HEK293 (cell line): ENCODE measurements around the gene ACER3.

ENCODE experiments used
- CTCF ChIA-PET: fragments of 350-600 bp; formaldehyde crosslinking; extraction: SDS; loops from one replicate; lab custom pipeline; 2021; ENCODE audit warnings: antibody characterized with exemption; lab: Yijun Ruan, JAX
- POLR2A ChIA-PET: fragments of 300-600 bp; formaldehyde crosslinking; extraction: SDS; loops from one replicate; lab custom pipeline; 2020; ENCODE audit warnings: antibody characterized with exemption, inconsistent platforms; lab: Yijun Ruan, JAX
- H3K27ac ChIP-seq: fragments of 200-500 bp; sonication (Bioruptor generic); 2 replicates; pipeline ENCODE4 v1.5.1; 2014; ENCODE audit warnings: low read depth, low read length, control low read depth, inconsistent platforms; ENCODE audit errors: extremely low read depth
- H3K36me3 ChIP-seq, 2 experiments: fragments of 200-500 bp in 1 of 2; sonication (Bioruptor generic) in 1 of 2; 1 replicate in 1 of 2; 2 replicates in 1 of 2; pipeline ENCODE4 v1.5.1; 2014 to 2017; ENCODE audit warnings: inconsistent platforms in 2 of 2, low read length in 2 of 2; ENCODE audit not compliant: control insufficient read depth in 2 of 2, insufficient read depth in 1 of 2
- H3K4me1 ChIP-seq: fragments of 200-500 bp; sonication (Bioruptor generic); 2 replicates; pipeline ENCODE4 v1.5.1; 2014; ENCODE audit warnings: mild to moderate bottlenecking, low read length, inconsistent platforms; ENCODE audit not compliant: control insufficient read depth, insufficient read depth
- H3K4me3 ChIP-seq: 2 replicates; pipeline ENCODE4 v1.5.1; 2011; ENCODE audit warnings: low read depth, mild to moderate bottlenecking, control low read depth, low read length, moderate library complexity
- H3K9me3 ChIP-seq: fragments of 200-500 bp; sonication (Bioruptor generic); 2 replicates; pipeline ENCODE4 v1.5.1; 2014; ENCODE audit warnings: low read depth, low read length, inconsistent platforms; ENCODE audit not compliant: control insufficient read depth, insufficient read depth
- REPIN1 ChIP-seq: fragments of 450-650 bp; formaldehyde crosslinking; IDR thresholded peaks from 2 replicates; pipeline ENCODE4 v1.5.1; 2017; ENCODE audit warnings: missing biosample characterization, missing genetic modification characterization, low read depth
- YY2 ChIP-seq: fragments of 450-650 bp; formaldehyde crosslinking; IDR thresholded peaks from 2 replicates; pipeline ENCODE4 v1.5.1; 2016; ENCODE audit warnings: missing biosample characterization, missing genetic modification characterization
- ZBTB17 ChIP-seq: fragments of 450-650 bp; formaldehyde crosslinking; IDR thresholded peaks from 2 replicates; pipeline ENCODE4 v1.5.1; 2016; ENCODE audit warnings: missing biosample characterization, missing genetic modification characterization
- ZBTB21 ChIP-seq: fragments of 450-650 bp; formaldehyde crosslinking; IDR thresholded peaks from 2 replicates; pipeline ENCODE4 v1.5.1; 2017; ENCODE audit warnings: missing biosample characterization, missing genetic modification characterization
- ZNF112 ChIP-seq: fragments of 450-650 bp; formaldehyde crosslinking; IDR thresholded peaks from 2 replicates; pipeline ENCODE4 v1.5.0; 2017; ENCODE audit warnings: missing biosample characterization, missing genetic modification characterization
- ZNF155 ChIP-seq: fragments of 450-650 bp; formaldehyde crosslinking; IDR thresholded peaks from 2 replicates; pipeline ENCODE4 v1.5.1; 2016; ENCODE audit warnings: missing biosample characterization, missing genetic modification characterization
- ZNF23 ChIP-seq: fragments of 450-650 bp; formaldehyde crosslinking; IDR thresholded peaks from 2 replicates; pipeline ENCODE4 v1.5.1; 2016; ENCODE audit warnings: missing biosample characterization, missing genetic modification characterization, borderline replicate concordance
- ZNF324 ChIP-seq: fragments of 450-650 bp; formaldehyde crosslinking; IDR thresholded peaks from 2 replicates; pipeline ENCODE4 v1.5.1; 2016; ENCODE audit warnings: missing biosample characterization, missing genetic modification characterization
- ZNF585B ChIP-seq: fragments of 450-650 bp; formaldehyde crosslinking; IDR thresholded peaks from 2 replicates; pipeline ENCODE4 v1.5.1; 2016; ENCODE audit warnings: missing biosample characterization, missing genetic modification characterization
- ZNF596 ChIP-seq: fragments of 450-650 bp; IDR thresholded peaks from 2 replicates; pipeline ENCODE4 v1.5.0; 2018; ENCODE audit warnings: missing biosample characterization, mild to moderate bottlenecking, missing genetic modification characterization, moderate library complexity
- ZNF692 ChIP-seq: fragments of 450-650 bp; formaldehyde crosslinking; IDR thresholded peaks from 2 replicates; pipeline ENCODE4 v1.5.1; 2016; ENCODE audit warnings: missing biosample characterization, missing genetic modification characterization
- TF ChIP-seq, protein P1 (sequence below): fragments of 450-650 bp; formaldehyde crosslinking; IDR thresholded peaks from 2 replicates; pipeline ENCODE4 v1.5.1; 2016; ENCODE audit warnings: missing biosample characterization, missing genetic modification characterization
- TF ChIP-seq, protein P2 (sequence below): fragments of 450-650 bp; formaldehyde crosslinking; IDR thresholded peaks from 2 replicates; pipeline ENCODE4 v1.5.1; 2016; ENCODE audit warnings: missing biosample characterization, missing genetic modification characterization, borderline replicate concordance
- TF ChIP-seq, protein P3 (sequence below): fragments of 450-650 bp; formaldehyde crosslinking; IDR thresholded peaks from 2 replicates; pipeline ENCODE4 v1.5.1; 2016; ENCODE audit warnings: missing biosample characterization, missing genetic modification characterization

Gene ACER3

DNA sequence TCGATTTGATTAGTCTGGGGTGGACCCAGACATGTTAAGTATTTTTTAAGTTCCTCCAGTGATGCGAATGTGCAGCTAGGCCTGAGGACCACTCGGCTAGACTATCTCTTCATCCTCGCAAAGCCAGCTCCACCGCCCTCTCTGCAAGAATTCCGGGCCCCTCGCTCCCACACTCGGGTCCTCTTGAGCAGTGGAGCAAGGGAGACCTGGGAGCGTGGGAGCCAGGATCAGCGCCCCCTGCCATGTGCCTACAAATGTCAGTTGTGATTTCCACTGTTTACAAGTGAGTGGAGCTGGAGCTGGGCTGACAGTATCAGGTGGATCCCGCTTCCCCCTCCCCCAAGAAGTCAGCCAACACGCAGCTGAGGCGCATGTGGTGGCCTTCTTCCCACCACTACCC lies 180.2 kb downstream of the ACER3 start (continued):
- TF ChIP-seq, protein P1, sequence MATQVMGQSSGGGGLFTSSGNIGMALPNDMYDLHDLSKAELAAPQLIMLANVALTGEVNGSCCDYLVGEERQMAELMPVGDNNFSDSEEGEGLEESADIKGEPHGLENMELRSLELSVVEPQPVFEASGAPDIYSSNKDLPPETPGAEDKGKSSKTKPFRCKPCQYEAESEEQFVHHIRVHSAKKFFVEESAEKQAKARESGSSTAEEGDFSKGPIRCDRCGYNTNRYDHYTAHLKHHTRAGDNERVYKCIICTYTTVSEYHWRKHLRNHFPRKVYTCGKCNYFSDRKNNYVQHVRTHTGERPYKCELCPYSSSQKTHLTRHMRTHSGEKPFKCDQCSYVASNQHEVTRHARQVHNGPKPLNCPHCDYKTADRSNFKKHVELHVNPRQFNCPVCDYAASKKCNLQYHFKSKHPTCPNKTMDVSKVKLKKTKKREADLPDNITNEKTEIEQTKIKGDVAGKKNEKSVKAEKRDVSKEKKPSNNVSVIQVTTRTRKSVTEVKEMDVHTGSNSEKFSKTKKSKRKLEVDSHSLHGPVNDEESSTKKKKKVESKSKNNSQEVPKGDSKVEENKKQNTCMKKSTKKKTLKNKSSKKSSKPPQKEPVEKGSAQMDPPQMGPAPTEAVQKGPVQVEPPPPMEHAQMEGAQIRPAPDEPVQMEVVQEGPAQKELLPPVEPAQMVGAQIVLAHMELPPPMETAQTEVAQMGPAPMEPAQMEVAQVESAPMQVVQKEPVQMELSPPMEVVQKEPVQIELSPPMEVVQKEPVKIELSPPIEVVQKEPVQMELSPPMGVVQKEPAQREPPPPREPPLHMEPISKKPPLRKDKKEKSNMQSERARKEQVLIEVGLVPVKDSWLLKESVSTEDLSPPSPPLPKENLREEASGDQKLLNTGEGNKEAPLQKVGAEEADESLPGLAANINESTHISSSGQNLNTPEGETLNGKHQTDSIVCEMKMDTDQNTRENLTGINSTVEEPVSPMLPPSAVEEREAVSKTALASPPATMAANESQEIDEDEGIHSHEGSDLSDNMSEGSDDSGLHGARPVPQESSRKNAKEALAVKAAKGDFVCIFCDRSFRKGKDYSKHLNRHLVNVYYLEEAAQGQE (tag by site-specific recombination) = no peak
- TF ChIP-seq ZNF155 (tag by site-specific recombination) (no peak), ZNF692 (tag by site-specific recombination) (no peak), REPIN1 (tag by site-specific recombination) (no peak), ZNF23 (tag by site-specific recombination) (no peak), ZNF324 (tag by site-specific recombination) (no peak)
- TF ChIP-seq, protein P2, sequence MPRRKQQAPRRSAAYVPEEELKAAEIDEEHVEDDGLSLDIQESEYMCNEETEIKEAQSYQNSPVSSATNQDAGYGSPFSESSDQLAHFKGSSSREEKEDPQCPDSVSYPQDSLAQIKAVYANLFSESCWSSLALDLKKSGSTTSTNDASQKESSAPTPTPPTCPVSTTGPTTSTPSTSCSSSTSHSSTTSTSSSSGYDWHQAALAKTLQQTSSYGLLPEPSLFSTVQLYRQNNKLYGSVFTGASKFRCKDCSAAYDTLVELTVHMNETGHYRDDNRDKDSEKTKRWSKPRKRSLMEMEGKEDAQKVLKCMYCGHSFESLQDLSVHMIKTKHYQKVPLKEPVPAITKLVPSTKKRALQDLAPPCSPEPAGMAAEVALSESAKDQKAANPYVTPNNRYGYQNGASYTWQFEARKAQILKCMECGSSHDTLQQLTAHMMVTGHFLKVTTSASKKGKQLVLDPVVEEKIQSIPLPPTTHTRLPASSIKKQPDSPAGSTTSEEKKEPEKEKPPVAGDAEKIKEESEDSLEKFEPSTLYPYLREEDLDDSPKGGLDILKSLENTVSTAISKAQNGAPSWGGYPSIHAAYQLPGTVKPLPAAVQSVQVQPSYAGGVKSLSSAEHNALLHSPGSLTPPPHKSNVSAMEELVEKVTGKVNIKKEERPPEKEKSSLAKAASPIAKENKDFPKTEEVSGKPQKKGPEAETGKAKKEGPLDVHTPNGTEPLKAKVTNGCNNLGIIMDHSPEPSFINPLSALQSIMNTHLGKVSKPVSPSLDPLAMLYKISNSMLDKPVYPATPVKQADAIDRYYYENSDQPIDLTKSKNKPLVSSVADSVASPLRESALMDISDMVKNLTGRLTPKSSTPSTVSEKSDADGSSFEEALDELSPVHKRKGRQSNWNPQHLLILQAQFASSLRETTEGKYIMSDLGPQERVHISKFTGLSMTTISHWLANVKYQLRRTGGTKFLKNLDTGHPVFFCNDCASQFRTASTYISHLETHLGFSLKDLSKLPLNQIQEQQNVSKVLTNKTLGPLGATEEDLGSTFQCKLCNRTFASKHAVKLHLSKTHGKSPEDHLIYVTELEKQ (tag by site-specific recombination) = no peak

GRCh38 chr11:77042111-77042726 lies 181.5 kb downstream of the ACER3 start:
- Histone ChIP-seq H3K4me3 (no peak overlapping the region), H3K9me3 (no peaks in the 10 kb centered on the region), H3K4me1 (no peaks in the 10 kb centered on the region), H3K36me3 (no peaks in the 10 kb centered on the region), H3K27ac (no peak overlapping the region)
- CTCF ChIA-PET = interaction anchor here (0.9 to 1.2 kb wide), 2 partner anchors 72 to 124 kb away, joined by 3 to 7 read pairs; no protein-coding TSS in a partner anchor
- TF ChIP-seq YY2 (no peak), ZNF112 (no peak), ZNF596 (tag by site-specific recombination) (no peak), ZBTB17 (tag by site-specific recombination) (no peak), ZNF585B (tag by site-specific recombination) (no peak), ZBTB21 (tag by site-specific recombination) (no peak), REPIN1 (tag by site-specific recombination) (no peak)
- TF ChIP-seq, protein P3, sequence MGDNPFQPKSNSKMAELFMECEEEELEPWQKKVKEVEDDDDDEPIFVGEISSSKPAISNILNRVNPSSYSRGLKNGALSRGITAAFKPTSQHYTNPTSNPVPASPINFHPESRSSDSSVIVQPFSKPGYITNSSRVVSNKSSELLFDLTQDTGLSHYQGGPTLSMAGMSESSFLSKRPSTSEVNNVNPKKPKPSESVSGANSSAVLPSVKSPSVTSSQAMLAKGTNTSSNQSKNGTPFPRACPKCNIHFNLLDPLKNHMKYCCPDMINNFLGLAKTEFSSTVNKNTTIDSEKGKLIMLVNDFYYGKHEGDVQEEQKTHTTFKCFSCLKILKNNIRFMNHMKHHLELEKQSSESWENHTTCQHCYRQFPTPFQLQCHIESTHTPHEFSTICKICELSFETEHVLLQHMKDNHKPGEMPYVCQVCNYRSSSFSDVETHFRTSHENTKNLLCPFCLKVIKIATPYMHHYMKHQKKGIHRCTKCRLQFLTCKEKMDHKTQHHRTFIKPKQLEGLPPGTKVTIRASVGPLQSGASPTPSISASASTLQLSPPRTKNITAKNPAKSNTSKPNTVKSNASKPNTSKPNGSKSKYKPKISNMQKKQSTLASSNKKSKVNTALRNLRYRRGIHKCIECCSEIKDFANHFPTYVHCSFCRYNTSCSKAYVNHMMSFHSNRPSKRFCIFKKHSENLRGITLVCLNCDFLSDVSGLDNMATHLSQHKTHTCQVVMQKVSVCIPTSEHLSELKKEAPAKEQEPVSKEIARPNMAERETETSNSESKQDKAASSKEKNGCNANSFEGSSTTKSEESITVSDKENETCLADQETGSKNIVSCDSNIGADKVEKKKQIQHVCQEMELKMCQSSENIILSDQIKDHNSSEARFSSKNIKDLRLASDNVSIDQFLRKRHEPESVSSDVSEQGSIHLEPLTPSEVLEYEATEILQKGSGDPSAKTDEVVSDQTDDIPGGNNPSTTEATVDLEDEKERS = no peak
- POLR2A ChIA-PET = no interaction called here
